Adrenal gland (tissue), 5 donors: ENCODE results near the gene TBC1D22A.

Source experiments
- POLR2A ChIP-seq, 2 donors: fragments of 450-650 bp; IDR thresholded peaks; one replicate each; pipeline ENCODE4 v1.6.1; 2017; ENCODE audit warnings: antibody characterized with exemption in 2 of 2, mild to moderate bottlenecking in 2 of 2, moderate library complexity in 1 of 2
- TF ChIP-seq, protein P1 (sequence below), 6 experiments: fragments of 450-650 bp in 4 of 6; fragments of 200-600 bp in 2 of 6; sonication (generic) in 1 of 6; IDR thresholded peaks; 1 replicate in 5 of 6; 2 replicates in 1 of 6; pipeline versions ENCODE4 v1.5.1 to v1.8.0; 2016 to 2021; ENCODE audit warnings: antibody characterized with exemption in 6 of 6, mild to moderate bottlenecking in 2 of 6, moderate library complexity in 1 of 6
- donor health status: DM: no; HTN: no; CAD: no.

DNA sequence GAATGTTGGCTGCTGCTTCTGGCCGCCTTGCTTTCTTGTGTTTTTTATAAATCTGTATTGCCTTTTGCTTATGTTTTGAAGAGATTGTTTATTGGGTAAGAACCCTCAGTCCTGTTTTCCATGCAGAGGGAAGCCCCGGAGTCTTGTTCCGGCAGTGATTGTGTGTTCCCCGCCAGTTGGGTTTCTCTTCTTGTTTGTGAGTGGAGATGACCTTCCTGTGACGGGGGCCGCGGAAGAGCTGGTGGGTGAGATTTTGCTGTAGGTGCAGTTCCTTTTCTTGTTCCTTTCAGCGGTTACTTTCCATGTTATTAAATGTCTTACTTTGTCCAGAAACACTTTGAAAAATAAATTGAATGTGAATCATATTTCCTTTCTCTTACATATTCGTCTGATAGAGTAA lies 8.3 kb downstream of the TBC1D22A start:
- TF ChIP-seq, protein P1, sequence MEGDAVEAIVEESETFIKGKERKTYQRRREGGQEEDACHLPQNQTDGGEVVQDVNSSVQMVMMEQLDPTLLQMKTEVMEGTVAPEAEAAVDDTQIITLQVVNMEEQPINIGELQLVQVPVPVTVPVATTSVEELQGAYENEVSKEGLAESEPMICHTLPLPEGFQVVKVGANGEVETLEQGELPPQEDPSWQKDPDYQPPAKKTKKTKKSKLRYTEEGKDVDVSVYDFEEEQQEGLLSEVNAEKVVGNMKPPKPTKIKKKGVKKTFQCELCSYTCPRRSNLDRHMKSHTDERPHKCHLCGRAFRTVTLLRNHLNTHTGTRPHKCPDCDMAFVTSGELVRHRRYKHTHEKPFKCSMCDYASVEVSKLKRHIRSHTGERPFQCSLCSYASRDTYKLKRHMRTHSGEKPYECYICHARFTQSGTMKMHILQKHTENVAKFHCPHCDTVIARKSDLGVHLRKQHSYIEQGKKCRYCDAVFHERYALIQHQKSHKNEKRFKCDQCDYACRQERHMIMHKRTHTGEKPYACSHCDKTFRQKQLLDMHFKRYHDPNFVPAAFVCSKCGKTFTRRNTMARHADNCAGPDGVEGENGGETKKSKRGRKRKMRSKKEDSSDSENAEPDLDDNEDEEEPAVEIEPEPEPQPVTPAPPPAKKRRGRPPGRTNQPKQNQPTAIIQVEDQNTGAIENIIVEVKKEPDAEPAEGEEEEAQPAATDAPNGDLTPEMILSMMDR (IDR thresholded peaks at IDR 0.05), result no peak
- no peak for TF ChIP-seq POLR2A (IDR thresholded peaks at IDR 0.05)
